ENCODE data around the gene NCR3LG1. TPM values are rescaled to one million over a fixed set of nuclear protein-coding genes. Genes with fewer than 3 reads are reported as not detected.

NCR3LG1 gene
- total and polyA plus RNA-seq, 2 of the 8 experiments (the other 6 are each of a cell fraction or from before 2014, with no cell fraction given) = 0.68 to 1.9 TPM

DNA sequence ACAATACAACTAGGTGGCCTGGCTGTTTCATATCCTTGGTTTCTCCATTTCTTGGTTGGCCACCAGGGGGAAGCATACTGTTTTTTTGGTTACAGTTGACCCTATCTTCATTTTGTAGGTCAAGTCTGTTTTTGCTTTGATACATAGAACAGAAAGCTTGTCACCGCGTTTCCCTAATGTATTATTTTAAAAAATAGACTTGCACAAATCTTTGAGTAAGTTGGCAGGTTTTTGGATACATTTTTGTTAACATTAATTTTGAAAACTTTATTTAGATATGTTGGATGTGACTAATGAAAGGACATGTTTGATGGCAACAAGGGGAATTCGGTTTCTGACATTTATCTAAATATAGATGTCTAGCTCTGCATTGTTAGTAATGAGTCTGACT lies 3.0 kb downstream of the NCR3LG1 start:
- Histone ChIP-seq H3K56ac (replicated peaks; ENCODE audit: insufficient read length, low read depth, low read length) (no peak overlapping the region), H2BK15ac (ENCODE audit: low read length) (no peak overlapping the region), H3K23ac (ENCODE audit: insufficient read length) (no peak overlapping the region), H2BK12ac (ENCODE audit: low read depth, low read length) (no peak overlapping the region), H4K20me1 (replicated peaks in 1 of 2; ENCODE audit: control insufficient read depth in 1 of 2, insufficient read depth in 2 of 2, low read length in 2 of 2) (peaks cover 0 to 2% of the 10 kb centered on the region in 2 experiments), H2BK120ac (replicated peaks; ENCODE audit: low read depth, low read length) (no peak overlapping the region), H3K36me3 (ENCODE audit: control insufficient read depth in 2 of 4, insufficient read depth in 4 of 4, low read length in 3 of 4) (no peaks in the 10 kb centered on the region), H3K4me3 (ENCODE audit: extremely low read depth in 1 of 4, insufficient read depth in 2 of 4, low read depth in 3 of 4, low read length in 4 of 4) (no peak overlapping the region), H2AFZ (ENCODE audit: low read length) (no peak overlapping the region), H3K9ac (replicated peaks in 1 of 4; ENCODE audit: extremely low read depth in 1 of 4, low read depth in 3 of 4, low read length in 3 of 4) (no peak overlapping the region), H3K9me3 (ENCODE audit: insufficient read depth in 2 of 2, low read depth in 1 of 2, low read length in 1 of 2) (no peaks in the 10 kb centered on the region), H2BK20ac (ENCODE audit: low read length) (no peak overlapping the region), H4K8ac (ENCODE audit: extremely low read depth, insufficient read depth, low read length) (no peak overlapping the region), H2AK5ac (ENCODE audit: low read depth, low read length) (no peak overlapping the region), H3K23me2 (ENCODE audit: low read depth, low read length) (peaks cover 15% of the 10 kb centered on the region; the same call in 1 of the 2 replicates), H3K27ac (ENCODE audit: low read depth, low read length) (no peak overlapping the region), H3K14ac (ENCODE audit: insufficient read length) (no peak overlapping the region), H3K4me1 (replicated peaks in 1 of 4; ENCODE audit: control insufficient read depth in 3 of 4, insufficient read depth in 4 of 4, low read length in 3 of 4) (peaks cover 0 to 8% (median 4%) of the 10 kb centered on the region in 4 experiments; a peak in 5 of 7 replicates), H4K91ac (replicated peaks; ENCODE audit: insufficient read length, low read length) (no peak overlapping the region), H2BK5ac (ENCODE audit: low read depth, low read length) (no peak overlapping the region), H3K4me2 (ENCODE audit: insufficient read depth in 1 of 2, low read depth in 2 of 2, low read length in 2 of 2) (no peak overlapping the region), H4K5ac (ENCODE audit: insufficient read length, low read depth, low read length) (no peak overlapping the region), H3K79me1 (ENCODE audit: low read depth, low read length) (no peaks in the 10 kb centered on the region), H3K79me2 (ENCODE audit: control insufficient read depth in 1 of 2, insufficient read depth in 2 of 2, low read length in 2 of 2) (no peaks in the 10 kb centered on the region), H3K18ac (ENCODE audit: extremely low read depth, low read length) (no peak overlapping the region), H3K4ac (replicated peaks; ENCODE audit: insufficient read length, low read depth, low read length) (no peak overlapping the region), H3K27me3 (replicated peaks in 1 of 4; ENCODE audit: control insufficient read depth in 3 of 4, extremely low read depth in 1 of 4, insufficient read depth in 3 of 4, low read length in 3 of 4) (peaks cover 29 to 47% (median 40%) of the 10 kb centered on the region in 4 experiments)
- FAIRE-seq = peak; percentile 13
- TF ChIP-seq GABPA (IDR thresholded peaks at IDR 0.05; ENCODE audit: borderline replicate concordance, insufficient read depth, low read length) = no peak
- no peak for TF ChIP-seq SAP30 (IDR thresholded peaks at IDR 0.05; ENCODE audit: insufficient read depth, insufficient replicate concordance, low read length)
- peak in 2 of 3 experiments; percentile 54 to 59; a peak in 2 of 4 replicates for TF ChIP-seq CTCF (IDR thresholded peaks at IDR 0.05; ENCODE audit: control extremely low read depth in 1 of 3, insufficient read depth in 1 of 3, low read depth in 1 of 3, low read length in 3 of 3)
- TF ChIP-seq RBBP5 (IDR thresholded peaks at IDR 0.05; ENCODE audit: borderline replicate concordance, low read depth, low read length) = no peak
- no peak for TF ChIP-seq SIN3A (conservative IDR thresholded peaks at IDR 0.05 in 1 of 2, IDR thresholded peaks at IDR 0.05 in 1 of 2; ENCODE audit: low read depth in 1 of 2, low read length in 2 of 2)
- no peak for TF ChIP-seq TCF12 (IDR thresholded peaks at IDR 0.05; ENCODE audit: low read depth, low read length)
- TF ChIP-seq RAD21 (IDR thresholded peaks at IDR 0.05 in 1 of 2, conservative IDR thresholded peaks at IDR 0.05 in 1 of 2; ENCODE audit: low read depth in 2 of 2, low read length in 2 of 2) = peak; percentile 26 to 54; a peak in 3 of 4 replicates
- POLR2A ChIA-PET (ENCODE audit: partially characterized antibody) = interaction anchor here (0.7 kb wide), 1 partner anchor 13 kb away, joined by 5 read pairs; no protein-coding TSS in a partner anchor
- CTCF ChIA-PET (ENCODE audit: partially characterized antibody) = interaction anchor here (0.7 to 3.2 kb wide), 20 partner anchors 11 to 364 kb away, joined by 3 to 17 read pairs (median 4); no protein-coding TSS in a partner anchor
- 65% methylated on average over 3 of the region's 3 CpGs; no CpG with 5 or more reads in 1 of the 2 experiments for WGBS, 2 experiments (ENCODE audit: extremely low coverage in 1 of 2, insufficient coverage in 1 of 2, insufficient read length in 1 of 2, insufficient replicate concordance in 2 of 2, low coverage in 1 of 2, low lambda C conversion rate in 2 of 2, missing lambda C conversion rate in 1 of 2)
- DNase-seq (ENCODE audit: low read depth in 1 of 2, low spot score in 2 of 2) = peak in 1 of 2 experiments; percentile 80

Data from H1 (cell line).